HG02943 (cell line): ENCODE results near the gene CLK3.
"Not testable (repeated sequence)": the region's sequence is repeated elsewhere in the genome, so short reads cannot be mapped to it uniquely, and the experiment has no call there.

ENCODE experiments used
- ATAC-seq: cut with Tn5 transposase; IDR thresholded peaks from one replicate; pipeline ENCODE4 v1.9.1; 2021; ENCODE audit warnings: mild to moderate bottlenecking, low read depth, moderate library complexity; ENCODE audit not compliant: unreplicated experiment

CLK3 gene

DNA sequence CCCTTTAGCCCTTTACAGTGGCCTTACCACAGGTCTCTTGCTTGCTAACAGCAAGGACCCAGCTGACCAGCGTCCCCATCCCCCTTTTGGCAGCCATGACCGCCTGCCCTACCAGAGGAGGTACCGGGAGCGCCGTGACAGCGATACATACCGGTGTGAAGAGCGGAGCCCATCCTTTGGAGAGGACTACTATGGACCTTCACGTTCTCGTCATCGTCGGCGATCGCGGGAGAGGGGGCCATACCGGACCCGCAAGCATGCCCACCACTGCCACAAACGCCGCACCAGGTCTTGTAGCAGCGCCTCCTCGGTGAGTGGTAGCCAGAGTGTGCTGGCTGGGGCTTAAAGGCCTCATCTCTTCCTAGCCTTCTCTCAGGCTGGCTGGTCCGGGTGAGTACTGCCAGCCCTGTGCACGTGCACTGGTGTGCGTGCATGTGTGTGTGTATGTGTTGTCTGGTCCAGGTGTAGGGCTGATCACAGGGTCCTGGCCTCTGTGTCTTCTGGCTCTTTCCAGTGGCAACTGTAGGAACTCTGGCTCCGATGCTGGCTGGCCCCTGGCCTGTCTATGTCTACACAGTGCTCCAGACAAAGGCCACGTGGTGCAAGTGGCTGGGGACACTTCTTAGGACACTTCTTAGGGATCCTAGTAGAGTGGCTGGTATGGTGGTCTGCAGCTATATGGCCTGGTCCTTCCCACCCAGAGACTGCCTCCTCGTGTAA, 4.4 kb downstream of the CLK3 start:
- no peak for ATAC-seq

GRCh38 chr15:74620636-74621545, 5.3 kb downstream of the CLK3 start:
- no peak for ATAC-seq

DNA sequence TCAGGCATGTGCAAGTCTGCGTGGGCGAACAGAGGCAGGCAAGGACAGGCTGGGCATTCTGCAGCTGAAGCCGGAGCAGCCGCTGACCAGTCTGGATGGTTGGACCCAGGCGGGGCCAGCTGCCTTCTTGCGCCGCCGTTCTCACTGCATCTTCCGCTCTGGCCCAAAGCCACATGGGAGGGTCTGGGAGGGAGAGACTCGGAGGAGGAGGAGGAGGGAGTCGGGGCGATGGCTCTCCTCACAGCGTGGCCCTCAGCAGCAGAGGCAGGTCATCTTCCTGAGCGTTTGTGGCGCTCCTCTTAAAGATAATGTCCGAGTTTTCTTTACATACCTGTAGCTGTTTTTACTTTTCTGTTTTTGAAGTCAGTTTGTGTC, 5.9 kb downstream of the CLK3 start:
- no peak for ATAC-seq

GRCh38 chr15:74621936-74622335, 6.3 kb downstream of the CLK3 start:
- ATAC-seq: no peak

GRCh38 chr15:74622758-74623157, 7.1 kb downstream of the CLK3 start:
- no peak for ATAC-seq

- no peak for ATAC-seq
Measured at GRCh38 chr15:74624020-74624602, 8.5 kb downstream of the CLK3 start.

DNA sequence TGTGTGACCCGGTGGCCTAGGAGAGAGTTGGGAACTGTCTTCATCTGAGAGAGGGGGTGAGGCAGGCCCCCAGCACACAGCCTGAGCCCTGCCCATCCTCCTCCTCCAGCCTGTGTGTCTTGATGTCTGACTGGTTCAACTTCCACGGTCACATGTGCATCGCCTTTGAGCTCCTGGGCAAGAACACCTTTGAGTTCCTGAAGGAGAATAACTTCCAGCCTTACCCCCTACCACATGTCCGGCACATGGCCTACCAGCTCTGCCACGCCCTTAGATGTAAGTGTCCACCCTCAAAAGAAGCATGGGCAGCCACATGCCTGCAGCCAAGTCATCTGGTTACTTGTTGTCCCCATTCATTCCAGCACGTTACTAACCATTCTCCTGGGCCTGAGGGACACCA, 10.1 kb downstream of the CLK3 start:
- no peak for ATAC-seq

DNA sequence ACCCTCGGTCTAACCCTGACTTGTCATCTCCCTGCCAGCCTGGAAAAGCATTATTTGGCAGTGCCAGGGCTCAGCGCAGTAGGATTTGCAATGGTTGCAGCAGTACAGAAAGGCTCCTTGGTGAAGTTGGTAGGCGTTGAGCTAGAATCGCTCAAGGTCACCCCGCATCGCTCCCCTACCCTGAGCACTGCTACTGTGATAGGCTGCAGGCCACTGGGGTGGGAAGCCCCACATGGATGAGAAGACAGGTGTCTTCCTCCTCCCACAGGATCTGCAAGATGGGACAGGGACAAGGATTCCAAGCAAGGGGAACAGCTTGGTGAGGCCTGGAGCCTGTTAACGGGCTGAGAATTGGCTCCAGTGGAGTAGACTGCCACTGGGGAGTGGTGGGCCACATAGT, 10.7 kb downstream of the CLK3 start:
- ATAC-seq: no peak

GRCh38 chr15:74626752-74627692, 11.4 kb downstream of the CLK3 start:
- ATAC-seq: no peak

- no peak for ATAC-seq
Measured at GRCh38 chr15:74627766-74628165, 12.1 kb downstream of the CLK3 start.

DNA sequence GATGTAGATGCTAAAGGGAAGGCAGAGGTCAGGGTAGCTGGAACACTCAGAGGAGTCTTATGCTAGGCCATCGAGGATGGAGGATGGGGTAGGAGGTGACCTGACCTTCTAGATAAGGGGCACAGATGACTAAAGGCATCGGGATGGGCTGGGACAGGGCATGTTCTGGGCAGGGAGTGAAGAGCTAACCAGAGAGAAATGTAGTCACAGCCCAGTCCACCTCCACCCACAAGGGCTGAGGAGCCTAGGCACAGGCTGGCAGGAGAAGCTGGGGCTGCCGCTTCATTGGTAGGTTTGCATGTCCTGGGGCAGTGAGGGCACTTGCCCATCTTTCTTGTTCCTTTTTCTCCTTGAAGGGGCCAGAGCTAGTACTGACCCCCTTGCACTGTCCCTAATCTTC, 12.6 kb downstream of the CLK3 start:
- no peak for ATAC-seq

DNA sequence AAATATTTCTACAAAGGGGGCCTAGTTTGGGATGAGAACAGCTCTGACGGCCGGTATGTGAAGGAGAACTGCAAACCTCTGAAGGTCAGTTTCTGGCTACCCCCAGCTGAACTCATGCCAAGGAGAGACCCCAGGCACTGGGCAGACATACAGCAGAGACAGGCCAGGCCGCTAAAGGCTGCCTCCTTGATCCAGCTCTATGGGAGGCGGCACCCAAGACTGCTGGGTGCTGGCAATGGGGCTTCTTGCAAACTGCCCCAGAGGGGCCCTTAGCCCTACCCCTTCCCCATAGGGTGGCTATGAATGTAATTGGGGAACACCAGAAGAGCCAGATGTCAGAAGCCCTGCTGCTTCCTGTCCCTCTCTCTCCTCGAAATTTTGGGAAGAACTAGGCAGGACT, 13.3 kb downstream of the CLK3 start:
- no peak for ATAC-seq

DNA sequence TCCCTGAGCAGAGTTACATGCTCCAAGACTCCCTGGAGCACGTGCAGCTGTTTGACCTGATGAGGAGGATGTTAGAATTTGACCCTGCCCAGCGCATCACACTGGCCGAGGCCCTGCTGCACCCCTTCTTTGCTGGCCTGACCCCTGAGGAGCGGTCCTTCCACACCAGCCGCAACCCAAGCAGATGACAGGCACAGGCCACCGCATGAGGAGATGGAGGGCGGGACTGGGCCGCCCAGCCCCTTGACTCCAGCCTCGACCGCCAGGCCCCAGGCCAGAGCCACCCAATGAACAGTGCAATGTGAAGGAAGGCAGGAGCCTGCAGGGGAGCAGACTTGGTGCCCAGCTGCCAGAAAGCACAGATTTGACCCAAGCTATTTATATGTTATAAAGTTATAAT, 14.1 kb downstream of the CLK3 start:
- not testable (repeated sequence) for ATAC-seq

DNA sequence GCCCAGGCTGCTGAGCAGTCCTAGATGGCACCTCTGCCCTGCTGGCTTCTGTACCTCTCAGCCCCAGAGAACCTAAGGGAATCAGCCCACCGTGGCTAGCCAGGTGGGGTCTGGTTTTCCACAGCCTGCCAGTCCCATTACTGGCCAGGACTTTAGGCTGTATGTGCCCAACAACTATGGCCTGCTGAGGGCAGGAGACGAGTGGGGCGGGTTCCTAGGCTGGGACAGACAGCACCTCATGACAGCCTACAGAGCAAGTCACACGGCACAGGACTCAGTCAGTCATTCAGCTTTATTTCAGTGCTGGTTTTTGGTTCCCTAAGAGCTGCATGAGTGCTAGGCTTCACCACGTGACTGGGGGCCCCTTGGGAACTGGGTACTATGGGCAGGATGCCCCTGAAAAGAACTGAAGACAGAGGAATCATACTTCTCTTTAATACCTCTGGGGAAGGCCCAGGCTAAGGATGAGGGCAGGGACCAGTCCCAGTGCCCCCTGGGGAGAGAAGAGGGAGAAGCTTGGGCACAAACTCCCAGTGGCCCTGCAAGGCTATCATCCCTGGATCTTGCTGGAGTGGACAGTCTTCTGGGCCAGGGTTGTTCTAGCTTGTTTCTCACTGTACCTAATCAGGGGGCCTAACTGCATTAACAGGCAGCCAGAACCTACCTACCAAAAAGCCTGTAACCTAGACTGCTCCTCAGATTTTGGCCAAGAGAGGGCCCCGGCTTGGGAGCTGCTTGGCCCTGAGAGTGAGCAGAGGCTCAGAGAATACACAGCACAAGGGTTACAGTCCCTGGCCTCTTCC, 14.8 kb downstream of the CLK3 start:
- ATAC-seq: no peak

GRCh38 chr15:74631087-74631385, 15.4 kb downstream of the CLK3 start:
- ATAC-seq: no peak

GRCh38 chr15:74631408-74631807, 15.8 kb downstream of the CLK3 start:
- ATAC-seq: no peak

DNA sequence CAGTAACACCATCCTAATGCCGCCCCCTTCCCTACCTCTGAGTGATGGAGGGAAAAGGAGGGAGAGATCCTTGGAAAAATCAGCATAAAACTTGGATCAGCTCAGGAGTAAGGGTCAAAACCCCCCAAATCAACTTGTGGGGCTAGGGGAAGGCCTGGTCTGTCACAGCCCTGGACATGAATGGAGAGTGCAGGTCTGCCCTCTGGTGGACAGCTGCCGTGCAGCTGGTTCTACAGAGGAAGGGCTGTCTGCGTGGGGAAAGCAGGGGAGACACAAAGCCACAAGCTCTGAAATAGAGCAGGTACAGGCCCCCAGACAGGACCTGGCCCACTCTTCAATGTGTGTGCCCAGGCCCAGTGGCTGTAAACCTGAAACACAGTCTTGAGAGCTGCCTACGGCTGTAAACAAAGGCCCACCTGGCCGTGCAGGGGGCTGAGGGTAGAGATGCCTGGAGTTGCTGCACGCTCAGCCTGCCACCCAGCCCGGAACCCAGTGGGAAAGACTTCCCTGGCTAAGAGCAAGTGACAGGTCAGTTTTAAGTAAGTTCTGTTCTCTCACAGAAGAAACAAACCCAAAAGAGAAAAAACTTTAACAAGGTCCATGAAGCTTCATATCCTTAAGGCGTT, 16.4 kb downstream of the CLK3 start:
- no peak for ATAC-seq

- no peak for ATAC-seq
Measured at GRCh38 chr15:74632601-74633000, 17.0 kb downstream of the CLK3 start.

DNA sequence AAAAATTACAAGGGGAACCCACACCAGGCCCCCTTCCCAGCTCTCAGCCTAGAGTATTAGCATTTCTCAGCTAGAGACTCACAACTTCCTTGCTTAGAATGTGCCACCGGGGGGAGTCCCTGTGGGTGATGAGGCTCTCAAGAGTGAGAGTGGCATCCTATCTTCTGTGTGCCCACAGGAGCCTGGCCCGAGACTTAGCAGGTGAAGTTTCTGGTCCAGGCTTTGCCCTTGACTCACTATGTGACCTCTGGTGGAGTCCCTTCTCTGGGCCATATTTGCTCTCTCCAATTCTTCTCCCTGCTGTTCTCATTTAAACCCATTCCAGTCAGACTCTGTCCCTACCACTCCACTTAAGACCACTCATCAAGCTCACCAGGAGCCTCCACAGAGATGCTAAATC, 18.1 kb downstream of the CLK3 start:
- no peak for ATAC-seq
